ENCODE results near the gene CNN3. TPM values are rescaled to one million over a fixed set of nuclear protein-coding genes. Genes with fewer than 3 reads are reported as not detected.

CNN3 gene
- total RNA-seq, 2 donors from 2014 or later: 82.2 to 124 TPM

GRCh38 chr1:94899756-94900155 lies 27.2 kb downstream of the CNN3 start:
- Histone ChIP-seq H3K9me3 (no peaks in the 10 kb centered on the region), H3K36me3 (peaks cover 79% of the 10 kb centered on the region), H3K4me1 (peaks cover 0 to 25% of the 10 kb centered on the region in 2 donors), H3K27ac (no peak overlapping the region), H3K4me3 (no peak overlapping the region), H3K27me3 (no peaks in the 10 kb centered on the region)
- TF ChIP-seq, protein P1, sequence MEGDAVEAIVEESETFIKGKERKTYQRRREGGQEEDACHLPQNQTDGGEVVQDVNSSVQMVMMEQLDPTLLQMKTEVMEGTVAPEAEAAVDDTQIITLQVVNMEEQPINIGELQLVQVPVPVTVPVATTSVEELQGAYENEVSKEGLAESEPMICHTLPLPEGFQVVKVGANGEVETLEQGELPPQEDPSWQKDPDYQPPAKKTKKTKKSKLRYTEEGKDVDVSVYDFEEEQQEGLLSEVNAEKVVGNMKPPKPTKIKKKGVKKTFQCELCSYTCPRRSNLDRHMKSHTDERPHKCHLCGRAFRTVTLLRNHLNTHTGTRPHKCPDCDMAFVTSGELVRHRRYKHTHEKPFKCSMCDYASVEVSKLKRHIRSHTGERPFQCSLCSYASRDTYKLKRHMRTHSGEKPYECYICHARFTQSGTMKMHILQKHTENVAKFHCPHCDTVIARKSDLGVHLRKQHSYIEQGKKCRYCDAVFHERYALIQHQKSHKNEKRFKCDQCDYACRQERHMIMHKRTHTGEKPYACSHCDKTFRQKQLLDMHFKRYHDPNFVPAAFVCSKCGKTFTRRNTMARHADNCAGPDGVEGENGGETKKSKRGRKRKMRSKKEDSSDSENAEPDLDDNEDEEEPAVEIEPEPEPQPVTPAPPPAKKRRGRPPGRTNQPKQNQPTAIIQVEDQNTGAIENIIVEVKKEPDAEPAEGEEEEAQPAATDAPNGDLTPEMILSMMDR (IDR thresholded peaks at IDR 0.05): no peak
- DNase-seq (ENCODE audit: low spot score): no peak

DNA sequence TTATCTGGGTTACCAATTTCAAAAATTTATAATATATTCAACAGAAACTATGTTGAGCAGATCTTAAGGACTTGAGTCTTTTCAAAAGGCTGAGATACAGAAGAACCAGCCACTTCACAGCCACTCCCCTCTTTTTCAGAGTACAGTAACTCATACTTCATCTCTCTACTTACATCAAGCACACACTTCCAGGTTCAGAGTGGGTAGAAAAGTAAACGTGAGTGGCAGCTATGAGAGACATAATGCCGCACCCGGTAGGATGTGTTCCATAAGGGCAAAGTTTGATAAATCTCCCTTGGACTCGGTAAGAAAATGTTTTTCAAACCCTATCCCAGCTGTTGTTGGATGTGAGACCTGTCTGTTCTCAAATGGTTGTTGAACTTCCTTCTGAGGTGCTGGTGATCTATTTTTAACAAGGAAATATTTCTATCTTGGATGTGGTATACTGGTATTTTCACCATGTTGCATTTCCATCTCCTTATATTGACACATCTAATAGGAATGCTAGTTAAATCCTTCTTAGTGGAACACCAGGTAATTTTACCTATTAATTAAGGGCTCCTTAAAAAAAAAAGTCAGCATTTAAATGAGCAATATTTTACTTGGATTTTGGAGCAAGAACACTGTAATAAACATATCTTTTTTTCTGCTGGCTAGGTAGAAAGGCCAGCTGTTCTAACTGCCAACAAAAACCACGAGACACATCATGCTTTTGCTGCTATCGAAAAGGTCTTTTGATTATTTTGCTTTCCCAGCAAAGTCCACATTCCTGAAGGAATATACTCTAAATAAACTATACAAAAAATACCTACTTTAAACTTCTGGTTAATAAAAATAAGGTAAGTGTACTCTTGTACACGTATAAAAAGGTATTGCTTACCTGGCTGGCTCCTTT lies 28.2 kb downstream of the CNN3 start:
- Histone ChIP-seq H3K36me3 (peaks cover 79% of the 10 kb centered on the region), H3K27ac (no peak overlapping the region), H3K4me1 (peaks cover 0 to 16% of the 10 kb centered on the region in 2 donors), H3K4me3 (no peak overlapping the region), H3K27me3 (no peaks in the 10 kb centered on the region), H3K9me3 (no peaks in the 10 kb centered on the region)
- DNase-seq (ENCODE audit: low spot score): no peak
- TF ChIP-seq, protein P1 (IDR thresholded peaks at IDR 0.05): no peak

DNA sequence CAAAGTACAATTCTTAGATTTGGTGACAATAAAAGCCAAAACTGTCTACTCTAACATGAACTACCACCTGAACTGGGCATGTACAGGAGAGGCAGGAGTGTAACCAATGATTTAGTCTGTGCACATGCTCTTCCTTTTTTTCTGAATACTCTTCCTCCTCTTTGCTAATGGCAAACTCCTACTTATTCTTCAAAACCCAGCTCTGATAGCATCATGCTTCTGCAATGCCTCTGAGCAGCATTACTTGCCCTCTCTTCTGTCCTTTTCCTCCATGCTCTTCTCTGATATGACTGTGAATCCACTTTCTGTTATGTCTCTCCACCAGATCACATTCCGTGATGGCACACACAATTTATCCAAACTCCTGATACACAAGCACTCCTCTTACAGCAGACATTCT lies 31.4 kb downstream of the CNN3 start:
- H3K27me3 ChIP-seq: no peaks in the 10 kb centered on the region
- no peak overlapping the region for H3K27ac ChIP-seq
- H3K9me3 ChIP-seq: no peaks in the 10 kb centered on the region
- H3K4me1 ChIP-seq: peaks cover 0 to 10% of the 10 kb centered on the region in 2 donors
- H3K36me3 ChIP-seq: peaks cover 56% of the 10 kb centered on the region
- no peak overlapping the region for H3K4me3 ChIP-seq
- no peak for DNase-seq (ENCODE audit: low spot score)
- TF ChIP-seq, protein P1 (IDR thresholded peaks at IDR 0.05): no peak

GRCh38 chr1:94894630-94895029 lies 32.3 kb downstream of the CNN3 start:
- DNase-seq (ENCODE audit: low spot score): no peak
- Histone ChIP-seq H3K27me3 (no peaks in the 10 kb centered on the region), H3K27ac (no peak overlapping the region), H3K36me3 (peaks cover 51% of the 10 kb centered on the region), H3K4me3 (no peak overlapping the region), H3K4me1 (peaks cover 0 to 7% of the 10 kb centered on the region in 2 donors), H3K9me3 (no peaks in the 10 kb centered on the region)
- TF ChIP-seq, protein P1 (IDR thresholded peaks at IDR 0.05): no peak

GRCh38 chr1:94892604-94893254 lies 34.2 kb downstream of the CNN3 start:
- no peaks in the 10 kb centered on the region for H3K9me3 ChIP-seq
- no peaks in the 10 kb centered on the region for H3K4me1 ChIP-seq
- DNase-seq (ENCODE audit: low spot score): no peak
- H3K27me3 ChIP-seq: no peaks in the 10 kb centered on the region
- H3K4me3 ChIP-seq: no peak overlapping the region
- TF ChIP-seq, protein P1 (IDR thresholded peaks at IDR 0.05): no peak
- H3K36me3 ChIP-seq: peaks cover 35% of the 10 kb centered on the region
- H3K27ac ChIP-seq: no peak overlapping the region
